HCT116 (cell line): ENCODE data around the gene SFXN3. TPM values are rescaled to one million over a fixed set of nuclear protein-coding genes. Genes with fewer than 3 reads are reported as not detected.

Experiments used
- ATAC-seq: fragments of 200-7000 bp; cut with Tn5 transposase; 2 replicates; pipeline ENCODE4 v1.9.1; 2020; ENCODE audit warnings: mild to moderate bottlenecking, moderate library complexity
- BruUV-seq: library from RNA; stranded (reverse); fragments of 400-500 nt; replicated peaks from 2 replicates; lab custom pipeline; 2021; lab: Mats Ljungman, UMichigan
- CTCF ChIA-PET: fragments of 300-600 bp; sonication (Branson Sonifier 250); formaldehyde crosslinking; loops from one replicate; lab custom pipeline; 2021; ENCODE audit warnings: antibody characterized with exemption; lab: Charles Lee
- POLR2A ChIA-PET: fragments of 300-600, 350-600 bp; sonication (Branson Sonifier 250); formaldehyde crosslinking; loops from one replicate; lab custom pipeline; 2021; ENCODE audit warnings: antibody characterized with exemption; lab: Charles Lee
- RAD21 ChIA-PET, 2 experiments: fragments of 300-600 bp; sonication (Branson Sonifier 250); formaldehyde crosslinking; loops; one replicate each; lab custom pipeline; 2023; ENCODE audit warnings: low total read pairs in 2 of 2; ENCODE audit not compliant: uncharacterized antibody in 2 of 2, unreplicated experiment in 2 of 2, low non-redundant PET in 1 of 2; lab: Charles Lee
- DNase-seq: peaks from one replicate; pipeline ENCODE4 v3.0.0-alpha.2; 2010; ENCODE audit warnings: low read depth, low spot score
- H2AFZ ChIP-seq: fragments of 200-600 bp; shearing (Covaris generic), sonication (generic); 2 replicates; pipeline ENCODE4 v1.6.1; 2017; ENCODE audit warnings: low read depth, mixed run types, mixed read lengths, antibody characterized with exemption, low read length; ENCODE audit not compliant: poor library complexity, severe bottlenecking
- H3K27ac ChIP-seq: 2 replicates; pipeline ENCODE4 v1.5.1; 2012; ENCODE audit warnings: low read depth, low read length
- H3K27me3 ChIP-seq: fragments of 200-600 bp; sonication (generic); 2 replicates; pipeline ENCODE4 v1.6.1; 2016; ENCODE audit warnings: mixed run types, low read length, mixed read lengths; ENCODE audit not compliant: insufficient read depth
- H3K36me3 ChIP-seq, 2 experiments: fragments of 200-500 bp in 1 of 2; fragments of 200-600 bp in 1 of 2; sonication (Bioruptor generic) in 1 of 2; sonication (generic) in 1 of 2; 2 replicates each; pipeline versions ENCODE4 v1.5.1 to v1.6.1; 2014 to 2016; ENCODE audit warnings: low read length in 2 of 2, inconsistent platforms in 1 of 2, mixed read lengths in 1 of 2, mixed run types in 1 of 2; ENCODE audit not compliant: insufficient read depth in 2 of 2, control insufficient read depth in 1 of 2
- H3K4me1 ChIP-seq, 2 experiments: fragments of 200-600 bp in 1 of 2; sonication (generic) in 1 of 2; 2 replicates each; pipeline versions ENCODE4 v1.5.1 to v1.6.1; 2012 to 2017; ENCODE audit warnings: low read length in 2 of 2, inconsistent platforms in 1 of 2, mild to moderate bottlenecking in 1 of 2, mixed read lengths in 1 of 2, mixed run types in 1 of 2, moderate library complexity in 1 of 2; ENCODE audit not compliant: insufficient read depth in 2 of 2, control insufficient read depth in 1 of 2
- H3K4me2 ChIP-seq: fragments of 200-600 bp; sonication (generic); 2 replicates; pipeline ENCODE4 v1.6.1; 2017; ENCODE audit warnings: mixed run types, low read length, mixed read lengths
- H3K4me3 ChIP-seq, 2 experiments: fragments of 200-600 bp in 1 of 2; sonication (generic) in 1 of 2; replicated peaks in 1 of 2; 2 replicates each; pipeline ENCODE4 v1.5.1; 2011 to 2016; ENCODE audit warnings: low read length in 2 of 2, control low read depth in 1 of 2, low read depth in 1 of 2, mild to moderate bottlenecking in 1 of 2, mixed read lengths in 1 of 2, mixed run types in 1 of 2
- H3K79me2 ChIP-seq: fragments of 200-600 bp; sonication (generic); 2 replicates; pipeline ENCODE4 v1.6.1; 2017; ENCODE audit warnings: mild to moderate bottlenecking, mixed run types, low read length, moderate library complexity, mixed read lengths; ENCODE audit not compliant: insufficient read depth
- H3K9ac ChIP-seq: fragments of 200-600 bp; sonication (generic); 2 replicates; pipeline ENCODE4 v1.6.1; 2016; ENCODE audit warnings: low read length, mixed read lengths
- H3K9me2 ChIP-seq: fragments of 200-600 bp; sonication (generic), shearing (Covaris generic); 2 replicates; pipeline ENCODE4 v1.6.1; 2017; ENCODE audit warnings: mixed run types, mild to moderate bottlenecking, moderate library complexity; ENCODE audit not compliant: insufficient read depth
- H3K9me3 ChIP-seq, 2 experiments: fragments of 200-500 bp in 1 of 2; fragments of 200-600 bp in 1 of 2; sonication (Bioruptor generic) in 1 of 2; sonication (generic) in 1 of 2; 2 replicates each; pipeline ENCODE4 v1.6.1; 2014 to 2017; ENCODE audit warnings: low read length in 2 of 2, mixed read lengths in 2 of 2, inconsistent platforms in 1 of 2, low read depth in 1 of 2, mild to moderate bottlenecking in 1 of 2, mixed run types in 1 of 2, moderate library complexity in 1 of 2; ENCODE audit not compliant: control insufficient read depth in 1 of 2, insufficient read depth in 1 of 2
- H4K20me1 ChIP-seq: fragments of 200-600 bp; sonication (generic), shearing (Covaris generic); 2 replicates; pipeline ENCODE4 v1.6.1; 2017; ENCODE audit warnings: mixed run types, mild to moderate bottlenecking, moderate library complexity; ENCODE audit not compliant: insufficient read depth
- CBX3 ChIP-seq: IDR thresholded peaks from 2 replicates; pipeline ENCODE4 v1.6.1; 2012; ENCODE audit warnings: low read depth
- CEBPB ChIP-seq: IDR thresholded peaks from 2 replicates; pipeline ENCODE4 v1.6.1; 2012; ENCODE audit warnings: low read depth
- EGR1 ChIP-seq: IDR thresholded peaks from 2 replicates; pipeline ENCODE4 v1.6.1; 2012; ENCODE audit warnings: low read depth
- EZH2phosphoT487 ChIP-seq: fragments of 200-600 bp; IDR thresholded peaks from 2 replicates; pipeline ENCODE4 v1.6.1; 2018; ENCODE audit warnings: antibody characterized with exemption, borderline replicate concordance
- ZNF274 ChIP-seq: fragments of 200-500 bp; sonication (Bioruptor generic); IDR thresholded peaks from 2 replicates; pipeline ENCODE4 v1.6.1; 2014; ENCODE audit warnings: mild to moderate bottlenecking, low read depth, low read length, inconsistent platforms
- intact Hi-C: fragments of 100-400 bp; cut with micrococcal nuclease; formaldehyde crosslinking; loops from 2 replicates; pipeline ENCODE4 v1.10.0; 2022
- total RNA-seq: library from RNA; stranded (reverse); gene quantifications from one replicate; pipeline ENCODE4 v1.2.1, GENCODE V29; 2021; ENCODE audit not compliant: unreplicated experiment

Gene SFXN3
- total RNA-seq, 1 experiment from 2014 or later: 52.5 TPM

GRCh38 chr10:101021692-101022251 is 9.3 kb upstream of the SFXN3 start:
- Histone ChIP-seq H2AFZ (no peak overlapping the region), H3K27ac (no peak overlapping the region), H3K9me2 (no peaks in the 10 kb centered on the region), H4K20me1 (no peaks in the 10 kb centered on the region), H3K9ac (no peak overlapping the region), H3K79me2 (no peaks in the 10 kb centered on the region), H3K4me3 (no peak overlapping the region), H3K27me3 (no peaks in the 10 kb centered on the region), H3K9me3 (no peaks in the 10 kb centered on the region), H3K4me1 (peaks cover 3 to 17% of the 10 kb centered on the region in 2 experiments; a peak in 3 of 4 replicates), H3K4me2 (no peak overlapping the region), H3K36me3 (no peaks in the 10 kb centered on the region)
- DNase-seq (no peak), ATAC-seq (no peak)
- ChIA-PET RAD21 (no interaction called here), POLR2A (interaction anchor here (0.6 to 0.7 kb wide), 2 partner anchors 25 to 649 kb away, joined by 3 read pairs; no protein-coding TSS in a partner anchor), CTCF (no interaction called here)
- intact Hi-C loops: no loop called here
- TF ChIP-seq CEBPB (no peak), EGR1 (no peak), ZNF274 (no peak), EZH2phosphoT487 (no peak)
- no TSS peak for BruUV-seq

- intact Hi-C loops: no loop called here
- BruUV-seq: no TSS peak
- no peak for DNase-seq
- Histone ChIP-seq H3K9ac (no peak overlapping the region), H3K4me2 (no peak overlapping the region), H3K36me3 (no peaks in the 10 kb centered on the region), H3K4me1 (peaks cover 4 to 18% of the 10 kb centered on the region in 2 experiments; a peak in 3 of 4 replicates), H3K27ac (no peak overlapping the region), H3K9me3 (no peaks in the 10 kb centered on the region), H3K79me2 (no peaks in the 10 kb centered on the region), H3K27me3 (no peaks in the 10 kb centered on the region), H3K9me2 (no peaks in the 10 kb centered on the region), H2AFZ (no peak overlapping the region), H4K20me1 (no peaks in the 10 kb centered on the region), H3K4me3 (no peak overlapping the region)
- RAD21 ChIA-PET: no interaction called here
- no peak for ATAC-seq
- TF ChIP-seq CBX3: no peak
- POLR2A ChIA-PET: no interaction called here
- CTCF ChIA-PET: interaction anchor here (1.0 kb wide), 1 partner anchor 8 kb away, joined by 3 read pairs; no protein-coding TSS in a partner anchor
Observed at GRCh38 chr10:101022967-101023705, 7.9 kb upstream of the SFXN3 start.
